ENCODE results near the gene LGALS9B. TPM values are rescaled to one million over a fixed set of nuclear protein-coding genes. Genes with fewer than 3 reads are reported as not detected.
A peak's percentile ranks its signal among the peaks of the same experiment; 100 is the strongest.
"Not testable (repeated sequence)": the region's sequence is repeated elsewhere in the genome, so short reads cannot be mapped to it uniquely, and the experiment has no call there.

The LGALS9B gene
- total and polyA plus RNA-seq, 11 donors = 0.32 TPM; not detected in 10

- H3K27ac ChIP-seq; intact Hi-C loops (cut with DNase I); H3K9me3 ChIP-seq; H3K4me3 ChIP-seq; H3K36me3 ChIP-seq; H3K27me3 ChIP-seq; H3K4me1 ChIP-seq; ATAC-seq; DNase-seq: not testable (repeated sequence)
- WGBS, 4 donors = 83 to 86% methylated on average over 1 to 2 of the region's 5 CpGs; no CpG with 5 or more reads in 2 of the 4 donors
These were observed 51.9 kb downstream of the LGALS9B start for GRCh38 chr17:20415479-20415878.

DNA sequence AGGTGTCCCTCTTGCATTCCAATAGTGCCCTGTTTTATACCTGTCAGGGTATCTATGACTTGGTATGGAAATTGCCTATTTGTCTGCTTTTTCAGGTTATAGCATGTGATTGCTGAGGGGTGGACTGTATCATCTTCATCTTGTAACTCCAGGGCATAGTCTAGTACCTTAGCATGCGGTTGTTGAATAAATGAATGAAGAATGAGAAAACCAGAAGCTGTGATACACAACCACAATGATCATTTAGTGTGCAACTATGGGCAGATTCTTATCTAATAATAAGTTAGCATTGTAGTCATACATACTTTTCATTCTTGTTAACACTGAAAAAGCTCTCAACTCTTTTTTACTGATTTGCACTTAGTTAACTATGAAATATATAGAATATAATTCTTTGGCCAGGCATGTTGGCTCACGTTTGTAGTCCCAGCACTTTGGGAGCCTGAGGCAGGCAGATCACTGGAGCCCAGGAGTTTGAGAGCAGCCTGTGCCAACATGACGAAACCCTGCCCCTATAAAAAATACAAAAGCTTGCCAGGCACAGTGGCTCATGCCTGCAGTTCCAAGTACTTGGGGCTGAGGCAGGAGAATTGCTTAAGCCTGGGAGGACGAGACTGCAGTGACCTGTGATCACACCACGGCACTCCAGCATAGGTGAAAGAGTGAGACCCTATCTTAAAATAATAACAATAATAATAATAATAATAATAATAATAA lies 65.9 kb downstream of the LGALS9B start:
- H3K9me3 ChIP-seq; H3K4me3 ChIP-seq; H3K27me3 ChIP-seq; DNase-seq; H3K36me3 ChIP-seq; intact Hi-C loops (cut with DNase I); H3K4me1 ChIP-seq; H3K27ac ChIP-seq: not testable (repeated sequence)
- WGBS, 4 donors = 76 to 93% (median 90%) methylated on average over 1 to 3 of the region's 5 CpGs
- peak; percentile 30 to 66 (median 58) for ATAC-seq

DNA sequence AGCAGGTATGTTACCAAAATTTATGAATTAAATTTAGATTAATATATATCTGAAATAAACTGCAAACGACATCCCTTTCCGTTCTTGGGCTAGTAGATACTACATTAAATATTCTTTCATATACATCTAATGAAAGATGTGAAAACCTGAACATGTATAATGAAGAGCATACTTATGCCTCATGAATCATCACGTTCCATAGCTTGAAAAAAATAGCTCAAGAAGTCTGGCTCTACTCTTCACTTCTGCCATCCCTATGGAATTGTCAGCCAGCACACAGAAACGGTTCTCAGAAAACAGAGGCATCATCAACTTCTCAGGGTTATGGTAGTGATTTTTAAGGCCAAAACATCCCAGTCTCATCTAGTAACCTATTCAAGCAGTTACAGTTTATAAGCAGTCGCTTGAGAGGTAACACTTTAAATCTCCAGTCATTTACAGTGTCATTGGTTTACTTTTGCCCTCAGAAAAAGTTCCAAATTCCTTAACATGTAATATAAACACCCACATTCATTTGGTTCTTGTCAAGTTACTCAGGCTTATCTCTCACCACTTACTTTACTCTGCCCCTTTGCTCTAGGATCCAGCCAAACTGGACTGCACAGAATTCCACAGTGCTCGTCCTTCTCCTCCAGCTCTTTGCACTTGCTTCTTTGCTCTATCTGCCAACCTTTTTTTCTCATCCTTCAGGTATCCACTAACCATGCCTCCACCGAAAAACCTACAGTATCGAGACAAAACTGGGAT lies 66.6 kb downstream of the LGALS9B start:
- intact Hi-C loops (cut with DNase I); H3K4me1 ChIP-seq; H3K36me3 ChIP-seq; H3K27me3 ChIP-seq; ATAC-seq; H3K27ac ChIP-seq; DNase-seq; H3K4me3 ChIP-seq; H3K9me3 ChIP-seq: not testable (repeated sequence)
- WGBS, 4 donors = 70 to 89% (median 85%) methylated on average over 4 to 5 of the region's 8 CpGs

Other genes with a start within 250 kb of the LGALS9B start
- not detected for gene CDRT15L2, start 112.2 kb upstream of the LGALS9B start, total RNA-seq
- gene CDRT15L2, start 112.2 kb upstream of the LGALS9B start, polyA plus RNA-seq = not detected